ENCODE data around the gene SLC8B1.

DNA sequence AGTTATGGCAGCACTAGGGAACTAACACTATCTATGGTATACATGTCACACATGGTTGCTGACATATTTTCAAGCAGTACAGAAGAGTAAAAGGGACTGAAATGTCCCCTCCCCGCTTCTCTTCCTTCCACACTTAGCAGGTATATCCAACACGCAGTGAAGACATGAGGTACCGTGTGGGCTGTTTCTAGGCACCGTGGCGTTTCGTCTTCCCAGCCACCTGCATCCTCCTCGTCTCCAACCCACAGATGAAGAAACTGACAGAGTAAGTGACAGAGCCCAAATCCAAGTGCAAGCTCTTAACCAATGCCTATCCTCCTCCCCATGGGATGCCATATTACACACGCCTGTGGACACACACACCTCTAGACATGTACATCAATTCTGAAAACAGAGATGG, 32.4 kb downstream of the SLC8B1 start:
- no peak for TF ChIP-seq POLR2A (IDR thresholded peaks at IDR 0.05)
- TF ChIP-seq, protein P1, sequence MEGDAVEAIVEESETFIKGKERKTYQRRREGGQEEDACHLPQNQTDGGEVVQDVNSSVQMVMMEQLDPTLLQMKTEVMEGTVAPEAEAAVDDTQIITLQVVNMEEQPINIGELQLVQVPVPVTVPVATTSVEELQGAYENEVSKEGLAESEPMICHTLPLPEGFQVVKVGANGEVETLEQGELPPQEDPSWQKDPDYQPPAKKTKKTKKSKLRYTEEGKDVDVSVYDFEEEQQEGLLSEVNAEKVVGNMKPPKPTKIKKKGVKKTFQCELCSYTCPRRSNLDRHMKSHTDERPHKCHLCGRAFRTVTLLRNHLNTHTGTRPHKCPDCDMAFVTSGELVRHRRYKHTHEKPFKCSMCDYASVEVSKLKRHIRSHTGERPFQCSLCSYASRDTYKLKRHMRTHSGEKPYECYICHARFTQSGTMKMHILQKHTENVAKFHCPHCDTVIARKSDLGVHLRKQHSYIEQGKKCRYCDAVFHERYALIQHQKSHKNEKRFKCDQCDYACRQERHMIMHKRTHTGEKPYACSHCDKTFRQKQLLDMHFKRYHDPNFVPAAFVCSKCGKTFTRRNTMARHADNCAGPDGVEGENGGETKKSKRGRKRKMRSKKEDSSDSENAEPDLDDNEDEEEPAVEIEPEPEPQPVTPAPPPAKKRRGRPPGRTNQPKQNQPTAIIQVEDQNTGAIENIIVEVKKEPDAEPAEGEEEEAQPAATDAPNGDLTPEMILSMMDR (IDR thresholded peaks at IDR 0.05): no peak

Data from right lobe of liver (tissue), 4 donors.